Left lung (tissue), 10 donors: Measurements from ENCODE around the gene TNFRSF13B. TPM values are rescaled to one million over a fixed set of nuclear protein-coding genes. Genes with fewer than 3 reads are reported as not detected.
"Not testable (repeated sequence)": the region's sequence is repeated elsewhere in the genome, so short reads cannot be mapped to it uniquely, and the experiment has no call there.

Experiments
- ATAC-seq: fragments of 200-7000 bp; cut with Tn5 transposase; one replicate; pipeline ENCODE4 v1.9.1; 2020; ENCODE audit warnings: moderate library complexity
- DNase-seq, 4 donors: peaks; one replicate each; pipeline ENCODE4 v3.0.0-alpha.2; 2013 to 2020
- H3K27ac ChIP-seq, 2 donors: fragments of 200-600 bp; sonication (generic) in 1 of 2; one replicate each; pipeline versions ENCODE4 v1.5.0 to v1.8.0; 2020 to 2021
- H3K27me3 ChIP-seq, 2 donors: fragments of 200-600 bp; sonication (generic) in 1 of 2; one replicate each; pipeline versions ENCODE4 v1.5.0 to v1.8.0; 2020 to 2021
- H3K36me3 ChIP-seq, 2 donors: fragments of 200-600 bp; sonication (generic) in 1 of 2; one replicate each; pipeline versions ENCODE4 v1.5.0 to v1.8.0; 2020 to 2021
- H3K4me1 ChIP-seq, 2 donors: fragments of 200-600 bp; one replicate each; pipeline ENCODE4 v1.8.0; 2021
- H3K4me3 ChIP-seq, 2 donors: fragments of 200-600 bp; sonication (generic) in 1 of 2; one replicate each; pipeline versions ENCODE4 v1.5.0 to v1.8.0; 2020 to 2021; ENCODE audit warnings: mild to moderate bottlenecking in 1 of 2
- H3K9me3 ChIP-seq, 2 donors: fragments of 200-600 bp; sonication (generic) in 1 of 2; one replicate each; pipeline versions ENCODE4 v1.5.0 to v1.8.0; 2020 to 2021
- intact Hi-C, 2 donors: fragments of 100-400 bp; cut with DNase I; formaldehyde crosslinking; loops; one replicate each; pipeline versions ENCODE4 v1.11.2 to v1.14.2; 2022
- polyA plus RNA-seq, 6 donors: library from polyadenylated mRNA; unstranded; fragments of 120-200 nt; gene quantifications; one replicate each; pipeline ENCODE4 v1.2.1, GENCODE V29; 2013; ENCODE audit not compliant: insufficient read length in 6 of 6
- total RNA-seq, 2 donors: library from RNA; stranded (reverse); fragmentation: NEBNext Ultra II Directional; extraction: Animal tissue kit (Norgen Biotek cat#: 25700); gene quantifications; one replicate each; pipeline ENCODE4 v1.2.1, GENCODE V29; 2021
- TF ChIP-seq, protein P1 (sequence below), 2 donors: fragments of 200-600 bp; sonication (generic) in 1 of 2; IDR thresholded peaks; one replicate each; pipeline versions ENCODE4 v1.5.0 to v1.8.0; 2021; ENCODE audit warnings: antibody characterized with exemption in 2 of 2
- donor health status: DM: no; HTN: yes; CAD: no.
- donor health status: DM: no; HTN: no; CAD: no.

Gene TNFRSF13B
- total and polyA plus RNA-seq, 8 donors, result 0.61 to 0.79 TPM; not detected in 6

DNA sequence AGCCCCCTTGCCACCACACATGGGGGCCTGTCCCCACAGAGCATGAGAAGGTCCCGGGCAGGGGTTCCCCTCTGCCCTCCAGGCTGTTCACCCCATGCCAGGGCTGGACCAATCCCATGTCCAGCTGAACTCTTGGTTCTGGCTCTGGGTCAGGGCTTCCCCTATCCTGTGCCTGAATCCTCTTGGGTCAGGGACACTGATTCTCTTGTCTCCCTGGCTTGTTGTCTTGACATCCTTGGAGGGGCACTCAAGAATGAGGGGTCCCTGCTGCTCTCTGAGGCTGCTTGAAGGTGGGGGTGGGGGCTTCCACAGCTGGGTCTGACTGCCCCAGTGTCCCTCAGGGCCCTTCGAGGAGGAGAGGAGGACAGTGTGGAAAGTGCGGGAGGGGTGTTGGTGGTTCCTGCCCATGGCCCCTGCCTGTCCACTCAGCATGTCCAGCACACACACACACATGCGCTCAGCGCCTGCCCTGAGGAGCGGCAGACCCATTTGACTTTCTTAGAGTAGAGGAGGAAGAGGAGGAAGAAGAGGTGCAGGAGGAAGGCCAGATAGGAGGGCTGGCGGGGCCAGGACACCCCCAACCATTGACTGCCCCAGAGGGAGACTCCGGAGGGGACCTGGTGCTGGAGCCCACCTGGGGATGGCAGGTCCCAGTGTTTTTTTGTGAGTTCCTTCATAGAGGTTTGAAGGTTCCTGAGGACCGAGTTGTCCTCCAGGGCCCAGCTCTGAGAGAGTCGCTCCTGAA lies 47.0 kb downstream of the TNFRSF13B start:
- no peaks in the 10 kb centered on the region for H3K9me3 ChIP-seq
- DNase-seq (peak in 2 of 4 donors; percentile 13 to 29), ATAC-seq (no peak)
- no peaks in the 10 kb centered on the region for H3K36me3 ChIP-seq
- H3K27ac ChIP-seq, result no peak overlapping the region
- H3K4me1 ChIP-seq, result no peaks in the 10 kb centered on the region
- no peaks in the 10 kb centered on the region for H3K27me3 ChIP-seq
- TF ChIP-seq, protein P1, sequence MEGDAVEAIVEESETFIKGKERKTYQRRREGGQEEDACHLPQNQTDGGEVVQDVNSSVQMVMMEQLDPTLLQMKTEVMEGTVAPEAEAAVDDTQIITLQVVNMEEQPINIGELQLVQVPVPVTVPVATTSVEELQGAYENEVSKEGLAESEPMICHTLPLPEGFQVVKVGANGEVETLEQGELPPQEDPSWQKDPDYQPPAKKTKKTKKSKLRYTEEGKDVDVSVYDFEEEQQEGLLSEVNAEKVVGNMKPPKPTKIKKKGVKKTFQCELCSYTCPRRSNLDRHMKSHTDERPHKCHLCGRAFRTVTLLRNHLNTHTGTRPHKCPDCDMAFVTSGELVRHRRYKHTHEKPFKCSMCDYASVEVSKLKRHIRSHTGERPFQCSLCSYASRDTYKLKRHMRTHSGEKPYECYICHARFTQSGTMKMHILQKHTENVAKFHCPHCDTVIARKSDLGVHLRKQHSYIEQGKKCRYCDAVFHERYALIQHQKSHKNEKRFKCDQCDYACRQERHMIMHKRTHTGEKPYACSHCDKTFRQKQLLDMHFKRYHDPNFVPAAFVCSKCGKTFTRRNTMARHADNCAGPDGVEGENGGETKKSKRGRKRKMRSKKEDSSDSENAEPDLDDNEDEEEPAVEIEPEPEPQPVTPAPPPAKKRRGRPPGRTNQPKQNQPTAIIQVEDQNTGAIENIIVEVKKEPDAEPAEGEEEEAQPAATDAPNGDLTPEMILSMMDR (IDR thresholded peaks at IDR 0.05), result no peak
- intact Hi-C loops, result no loop called here
- H3K4me3 ChIP-seq, result no peak overlapping the region

DNA sequence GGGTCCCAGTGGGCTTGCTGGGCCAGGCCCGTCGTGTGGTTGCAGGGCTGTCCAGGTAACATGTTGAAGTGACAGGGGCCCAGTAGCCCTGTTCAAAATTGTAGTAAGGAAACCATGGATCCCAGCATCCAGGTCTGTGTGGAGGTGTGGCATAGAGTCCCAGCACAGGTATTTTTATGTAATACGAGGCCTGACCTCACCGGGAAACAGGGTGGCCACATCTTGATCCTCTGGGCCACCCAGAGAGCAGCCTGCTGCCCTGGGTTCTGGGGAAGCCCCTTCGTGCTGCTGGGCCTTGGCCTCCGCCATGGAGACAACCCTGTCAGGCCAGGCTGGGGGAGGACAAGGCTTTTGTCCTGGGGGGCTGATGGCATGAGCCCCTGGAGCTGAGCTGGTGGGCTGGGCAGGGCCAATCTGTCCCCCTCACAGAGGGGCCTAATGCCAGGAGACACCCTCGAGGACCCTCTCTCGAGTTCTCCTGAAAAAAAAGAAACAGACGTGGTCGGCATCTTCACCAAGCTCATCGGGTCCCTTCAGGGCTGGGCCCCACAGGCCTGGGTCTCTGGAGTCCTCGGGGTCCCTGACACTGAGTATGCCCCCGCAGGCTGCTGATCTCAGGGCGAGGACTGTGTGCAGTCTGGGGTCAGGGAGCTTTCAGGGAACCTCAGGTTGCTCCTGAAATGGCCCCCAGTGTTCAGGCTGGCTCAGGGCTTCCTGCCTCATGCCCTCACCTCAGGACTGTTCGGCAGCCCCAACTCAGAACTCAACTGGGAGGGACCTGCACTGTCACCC lies 47.8 kb downstream of the TNFRSF13B start:
- Histone ChIP-seq H3K27ac (no peak overlapping the region), H3K4me3 (no peak overlapping the region), H3K9me3 (no peaks in the 10 kb centered on the region), H3K36me3 (no peaks in the 10 kb centered on the region), H3K4me1 (no peaks in the 10 kb centered on the region), H3K27me3 (no peaks in the 10 kb centered on the region)
- peak in 2 of 4 donors; percentile 13 to 59 for DNase-seq
- TF ChIP-seq, protein P1 (IDR thresholded peaks at IDR 0.05), result no peak
- intact Hi-C loops, result no loop called here
- no peak for ATAC-seq

DNA sequence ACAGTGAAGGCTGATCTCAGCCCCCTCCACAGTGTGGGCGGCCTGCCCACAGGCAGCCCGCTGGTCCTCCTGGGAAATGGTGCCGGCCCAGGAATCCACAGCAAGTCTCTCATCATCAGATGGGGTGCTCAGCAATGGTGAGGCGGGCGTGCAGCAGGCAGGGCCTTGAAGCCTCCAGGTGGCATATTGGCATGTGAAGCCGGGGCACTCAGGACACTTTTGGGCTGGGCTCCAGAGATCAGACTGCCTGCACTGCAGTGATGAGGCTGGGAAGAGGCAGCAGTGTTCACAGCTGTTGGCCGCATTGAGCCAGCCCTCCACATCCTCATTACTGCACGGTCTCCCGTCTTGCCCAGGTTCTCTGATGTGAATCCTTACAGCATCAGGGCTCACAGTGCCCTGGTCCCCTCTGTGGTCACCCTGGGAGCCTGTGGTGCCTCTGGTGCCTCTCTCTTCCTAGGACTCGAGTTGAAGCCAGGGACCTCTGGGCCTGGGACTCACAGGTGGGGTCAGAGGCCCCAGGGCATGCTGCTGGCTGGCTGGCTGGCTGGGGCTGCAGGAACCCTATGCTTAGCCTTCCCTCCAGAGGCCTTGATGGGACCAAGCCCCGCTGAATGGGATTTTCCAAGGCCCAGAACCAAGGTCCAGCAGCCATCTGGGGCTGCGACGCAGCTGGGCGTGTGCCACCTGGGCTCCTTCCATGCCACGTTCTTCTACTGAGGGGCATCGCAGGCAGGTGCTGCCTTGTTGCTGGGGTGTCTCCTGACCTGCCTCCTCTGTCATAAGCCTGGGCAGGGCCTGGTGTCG lies 48.6 kb downstream of the TNFRSF13B start:
- intact Hi-C loops, result no loop called here
- no peak overlapping the region for H3K27ac ChIP-seq

GRCh38 chr17:16922386-16923096 lies 49.4 kb downstream of the TNFRSF13B start:
- TF ChIP-seq, protein P1 (IDR thresholded peaks at IDR 0.05), result no peak
- intact Hi-C loops, result no loop called here
- DNase-seq, result no peak
- Histone ChIP-seq H3K9me3 (no peaks in the 10 kb centered on the region), H3K27me3 (no peaks in the 10 kb centered on the region), H3K27ac (no peak overlapping the region), H3K4me3 (no peak overlapping the region), H3K4me1 (no peaks in the 10 kb centered on the region), H3K36me3 (no peaks in the 10 kb centered on the region)
- peak; percentile 34 for ATAC-seq

More for the DNA sequence above, 48.6 kb downstream of the TNFRSF13B start:
- H3K4me1 ChIP-seq, result no peaks in the 10 kb centered on the region
- H3K27me3 ChIP-seq, result no peaks in the 10 kb centered on the region
- DNase-seq (peak in 1 of 4 donors; percentile 22), ATAC-seq (no peak)
- no peak overlapping the region for H3K4me3 ChIP-seq
- TF ChIP-seq, protein P1 (IDR thresholded peaks at IDR 0.05), result no peak
- H3K9me3 ChIP-seq, result no peaks in the 10 kb centered on the region
- no peaks in the 10 kb centered on the region for H3K36me3 ChIP-seq

GRCh38 chr17:16921451-16921850 lies 50.5 kb downstream of the TNFRSF13B start:
- H3K9me3 ChIP-seq, H3K4me3 ChIP-seq, H3K36me3 ChIP-seq, H3K27ac ChIP-seq, ATAC-seq, DNase-seq, intact Hi-C loops, H3K4me1 ChIP-seq, H3K27me3 ChIP-seq: not testable (repeated sequence)
